Measurements from ENCODE around the gene PAWR. TPM values are rescaled to one million over a fixed set of nuclear protein-coding genes. Genes with fewer than 3 reads are reported as not detected.

PAWR gene
- total RNA-seq, 1 donor from 2014 or later = 103 TPM

DNA sequence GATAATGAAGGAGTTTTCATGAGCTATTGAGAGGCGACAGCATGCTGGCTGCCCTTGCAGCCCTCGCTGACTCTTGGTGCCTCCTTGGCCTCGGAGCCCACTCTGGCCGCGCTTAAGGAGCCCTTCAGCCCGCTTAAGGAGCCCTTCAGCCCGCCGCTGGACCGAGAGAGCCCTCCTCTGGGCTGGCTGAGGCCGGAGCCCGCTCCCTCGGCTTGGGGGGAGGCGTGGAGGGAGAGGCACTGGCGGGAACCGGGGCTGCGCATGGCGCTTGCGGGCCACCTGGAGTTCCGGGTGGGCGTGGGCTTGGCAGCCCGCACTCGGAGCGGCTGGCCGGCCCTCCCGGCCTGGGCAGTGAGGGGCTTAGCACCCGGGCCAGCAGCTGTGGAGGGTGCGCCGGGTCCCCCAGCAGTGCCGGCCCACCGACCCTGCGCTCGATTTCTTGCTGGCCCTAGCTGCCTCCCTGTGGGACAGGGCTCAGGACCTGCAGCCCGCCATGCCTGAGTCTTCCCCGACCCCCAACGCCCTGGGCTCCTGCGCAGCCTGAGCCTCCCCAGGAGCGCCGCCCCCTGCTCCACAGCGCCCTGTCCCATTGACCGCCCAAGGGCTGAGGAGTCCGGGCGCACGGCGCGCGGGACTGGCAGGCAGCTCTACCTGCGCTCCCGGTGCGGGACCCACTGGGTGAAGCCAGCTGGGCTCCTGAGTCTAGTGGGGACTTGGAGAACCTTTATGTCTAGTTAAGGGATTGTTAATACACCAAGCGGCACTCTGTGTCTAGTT lies 20.1 kb upstream of the PAWR start:
- Histone ChIP-seq H3K4me3 (no peak overlapping the region), H3K4me2 (no peak overlapping the region), H3K4me1 (no peaks in the 10 kb centered on the region), H3K36me3 (no peaks in the 10 kb centered on the region), H2AFZ (replicated peaks) (no peak overlapping the region), H3K9ac (no peak overlapping the region), H3F3A (ENCODE audit: low read depth) (no peaks in the 10 kb centered on the region), H3K27ac (no peak overlapping the region), H4K20me1 (ENCODE audit: low read depth) (no peaks in the 10 kb centered on the region), H3K27me3 (no peaks in the 10 kb centered on the region), H3K9me3 (ENCODE audit: low read depth) (no peaks in the 10 kb centered on the region), H3K79me2 (ENCODE audit: low read depth) (no peaks in the 10 kb centered on the region)
- DNase-seq (ENCODE audit: low spot score) = no peak
- H3K36me3 Mint-ChIP-seq = no peaks in the 10 kb centered on the region
- H3K4me1 Mint-ChIP-seq = no peaks in the 10 kb centered on the region
- H3K4me3 Mint-ChIP-seq = no peak overlapping the region
- TF ChIP-seq, protein P1, sequence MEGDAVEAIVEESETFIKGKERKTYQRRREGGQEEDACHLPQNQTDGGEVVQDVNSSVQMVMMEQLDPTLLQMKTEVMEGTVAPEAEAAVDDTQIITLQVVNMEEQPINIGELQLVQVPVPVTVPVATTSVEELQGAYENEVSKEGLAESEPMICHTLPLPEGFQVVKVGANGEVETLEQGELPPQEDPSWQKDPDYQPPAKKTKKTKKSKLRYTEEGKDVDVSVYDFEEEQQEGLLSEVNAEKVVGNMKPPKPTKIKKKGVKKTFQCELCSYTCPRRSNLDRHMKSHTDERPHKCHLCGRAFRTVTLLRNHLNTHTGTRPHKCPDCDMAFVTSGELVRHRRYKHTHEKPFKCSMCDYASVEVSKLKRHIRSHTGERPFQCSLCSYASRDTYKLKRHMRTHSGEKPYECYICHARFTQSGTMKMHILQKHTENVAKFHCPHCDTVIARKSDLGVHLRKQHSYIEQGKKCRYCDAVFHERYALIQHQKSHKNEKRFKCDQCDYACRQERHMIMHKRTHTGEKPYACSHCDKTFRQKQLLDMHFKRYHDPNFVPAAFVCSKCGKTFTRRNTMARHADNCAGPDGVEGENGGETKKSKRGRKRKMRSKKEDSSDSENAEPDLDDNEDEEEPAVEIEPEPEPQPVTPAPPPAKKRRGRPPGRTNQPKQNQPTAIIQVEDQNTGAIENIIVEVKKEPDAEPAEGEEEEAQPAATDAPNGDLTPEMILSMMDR (IDR thresholded peaks at IDR 0.05) = no peak
- TF ChIP-seq EZH2phosphoT487 (IDR thresholded peaks at IDR 0.05) (no peak), EZH2 (IDR thresholded peaks at IDR 0.05) (no peak)
- H3K27ac Mint-ChIP-seq = no peak overlapping the region
- peaks cover 2% of the 10 kb centered on the region for H3K27me3 Mint-ChIP-seq (ENCODE audit: insufficient read depth, low read depth)
- peaks cover 3% of the 10 kb centered on the region for H3K9me3 Mint-ChIP-seq

DNA sequence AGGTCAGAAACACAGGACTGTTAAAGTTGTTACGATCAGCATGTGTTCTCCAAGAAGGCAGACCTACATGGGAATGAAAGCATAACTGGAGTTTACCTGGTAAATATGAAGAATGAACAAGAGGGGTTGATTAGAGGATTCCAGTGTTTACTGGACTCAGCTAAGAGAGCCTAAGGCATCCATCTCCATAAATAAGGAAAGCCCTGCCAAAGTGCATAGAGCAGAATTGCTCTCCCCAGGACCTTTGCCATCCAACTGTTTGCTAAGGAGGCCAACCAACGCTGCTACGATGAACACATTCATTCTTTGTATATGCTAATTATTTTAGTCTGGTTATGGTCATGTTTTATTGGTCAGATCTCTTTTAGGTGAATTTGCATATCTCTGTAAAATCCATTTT lies 17.1 kb upstream of the PAWR start:
- no peak for TF ChIP-seq EZH2phosphoT487 (IDR thresholded peaks at IDR 0.05)
- TF ChIP-seq EZH2 (IDR thresholded peaks at IDR 0.05) = no peak
- TF ChIP-seq, protein P1 (IDR thresholded peaks at IDR 0.05) = no peak
- no peaks in the 10 kb centered on the region for H3K79me2 ChIP-seq (ENCODE audit: low read depth)
- Mint-ChIP-seq H3K36me3 (no peaks in the 10 kb centered on the region), H3K27me3 (ENCODE audit: insufficient read depth, low read depth) (peaks cover 2% of the 10 kb centered on the region), H3K9me3 (peaks cover 3% of the 10 kb centered on the region), H3K4me3 (no peak overlapping the region), H3K4me1 (no peaks in the 10 kb centered on the region), H3K27ac (no peak overlapping the region)
- no peak overlapping the region for H2AFZ ChIP-seq (replicated peaks)
- no peak overlapping the region for H3K4me3 ChIP-seq
- no peak for DNase-seq (ENCODE audit: low spot score)
- no peaks in the 10 kb centered on the region for H3K36me3 ChIP-seq
- H3K4me1 ChIP-seq = no peaks in the 10 kb centered on the region
- H3K4me2 ChIP-seq = no peak overlapping the region
- H3K9ac ChIP-seq = no peak overlapping the region
- H3K27me3 ChIP-seq = no peaks in the 10 kb centered on the region
- no peak overlapping the region for H3K27ac ChIP-seq
- no peaks in the 10 kb centered on the region for H3K9me3 ChIP-seq (ENCODE audit: low read depth)
- H3F3A ChIP-seq (ENCODE audit: low read depth) = no peaks in the 10 kb centered on the region
- no peaks in the 10 kb centered on the region for H4K20me1 ChIP-seq (ENCODE audit: low read depth)

DNA sequence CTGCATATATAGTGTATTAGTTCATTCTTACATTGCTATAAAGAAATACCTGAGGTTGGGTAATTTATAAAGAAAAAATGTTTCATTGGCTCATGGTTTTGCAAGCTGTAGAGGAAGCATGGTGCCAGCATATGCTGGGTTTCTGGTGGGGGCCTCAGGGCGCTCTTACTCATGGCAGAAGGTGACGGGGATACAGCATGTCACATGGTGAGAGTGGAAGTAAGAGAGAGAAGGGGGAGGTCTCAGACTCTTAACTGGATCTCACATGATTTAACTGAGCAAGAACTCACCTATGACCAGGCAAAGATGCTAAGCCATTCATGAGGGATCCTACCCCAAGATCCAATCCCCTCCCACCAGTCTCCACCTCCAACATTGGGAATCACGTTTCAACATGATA lies 15.9 kb upstream of the PAWR start:
- no peak overlapping the region for H3K27ac Mint-ChIP-seq
- no peak overlapping the region for H3K4me3 Mint-ChIP-seq
- H3K9ac ChIP-seq = no peak overlapping the region
- no peaks in the 10 kb centered on the region for H3F3A ChIP-seq (ENCODE audit: low read depth)
- H3K36me3 Mint-ChIP-seq = no peaks in the 10 kb centered on the region
- no peaks in the 10 kb centered on the region for H3K36me3 ChIP-seq
- no peaks in the 10 kb centered on the region for H3K9me3 ChIP-seq (ENCODE audit: low read depth)
- TF ChIP-seq, protein P1 (IDR thresholded peaks at IDR 0.05) = no peak
- no peaks in the 10 kb centered on the region for H4K20me1 ChIP-seq (ENCODE audit: low read depth)
- H3K9me3 Mint-ChIP-seq = peaks cover 3% of the 10 kb centered on the region
- no peaks in the 10 kb centered on the region for H3K4me1 Mint-ChIP-seq
- no peaks in the 10 kb centered on the region for H3K27me3 ChIP-seq
- no peak overlapping the region for H3K4me3 ChIP-seq
- no peaks in the 10 kb centered on the region for H3K4me1 ChIP-seq
- no peak for DNase-seq (ENCODE audit: low spot score)
- no peak overlapping the region for H3K27ac ChIP-seq
- no peaks in the 10 kb centered on the region for H3K79me2 ChIP-seq (ENCODE audit: low read depth)
- peaks cover 2% of the 10 kb centered on the region for H3K27me3 Mint-ChIP-seq (ENCODE audit: insufficient read depth, low read depth)
- H2AFZ ChIP-seq (replicated peaks) = no peak overlapping the region
- no peak overlapping the region for H3K4me2 ChIP-seq

All from neural progenitor cell (in vitro differentiated cells).